Activated CD4-positive, CD25-positive, alpha-beta regulatory T cell treated with anti-CD3 and anti-CD28 coated beads, Interleukin-2, amount 50 U/mL, for 16 hours (primary cell): ENCODE data around the gene UTS2R.
"Not testable (repeated sequence)": the region's sequence is repeated elsewhere in the genome, so short reads cannot be mapped to it uniquely, and the experiment has no call there.

Experiments
- DNase-seq: peaks from one replicate; pipeline ENCODE4 v3.0.0-alpha.2; 2020; ENCODE audit warnings: low read depth, low spot score

Gene UTS2R

GRCh38 chr17:82354804-82355308, 16.7 kb upstream of the UTS2R start:
- no peak for DNase-seq

GRCh38 chr17:82355770-82356427, 15.7 kb upstream of the UTS2R start:
- no peak for DNase-seq

GRCh38 chr17:82356845-82357355, 14.7 kb upstream of the UTS2R start:
- no peak for DNase-seq

GRCh38 chr17:82357394-82357793, 14.2 kb upstream of the UTS2R start:
- DNase-seq = no peak

- no peak for DNase-seq
Observed at GRCh38 chr17:82358465-82359350, 12.9 kb upstream of the UTS2R start, which contains the start of gene TEX19. Gene TEX19, plus strand, starts transcription at chr17:82359247. Its CDS starts 2,904 bp downstream, at chr17:82362151.

- not testable (repeated sequence) for DNase-seq
Observed at GRCh38 chr17:82359451-82360074, 12.0 kb upstream of the UTS2R start.

- no peak for DNase-seq
Observed at GRCh38 chr17:82361885-82362633, 9.5 kb upstream of the UTS2R start.

GRCh38 chr17:82365606-82366295, 5.8 kb upstream of the UTS2R start:
- DNase-seq = no peak

- no peak for DNase-seq
Observed at GRCh38 chr17:82366749-82367148, 4.8 kb upstream of the UTS2R start.

- no peak for DNase-seq
Observed at GRCh38 chr17:82367724-82368524, 3.6 kb upstream of the UTS2R start.

GRCh38 chr17:82369211-82369610, 2.4 kb upstream of the UTS2R start:
- DNase-seq = no peak

GRCh38 chr17:82370471-82371332, 863 bp upstream of the UTS2R start:
- no peak for DNase-seq

GRCh38 chr17:82372249-82373071, 895 bp downstream of the UTS2R start:
- no peak for DNase-seq

GRCh38 chr17:82373072-82373452, 1.5 kb downstream of the UTS2R start:
- DNase-seq = not testable (repeated sequence)

- no peak for DNase-seq
Observed at GRCh38 chr17:82373731-82374625, 2.4 kb downstream of the UTS2R start.

- DNase-seq = no peak
Observed at GRCh38 chr17:82374626-82375331, 3.2 kb downstream of the UTS2R start.
